NB4 (cell line): Measurements from ENCODE around the gene DCC.

Source experiments
- POLR2A ChIP-seq: IDR thresholded peaks from 2 replicates; pipeline ENCODE4 v1.6.1; 2011; ENCODE audit warnings: mild to moderate bottlenecking; ENCODE audit not compliant: insufficient read length; ENCODE audit errors: extremely low read depth
- TF ChIP-seq, protein P1 (sequence below): IDR thresholded peaks from one replicate; pipeline ENCODE4 v1.5.1; 2012; ENCODE audit warnings: low read depth, low read length

DNA sequence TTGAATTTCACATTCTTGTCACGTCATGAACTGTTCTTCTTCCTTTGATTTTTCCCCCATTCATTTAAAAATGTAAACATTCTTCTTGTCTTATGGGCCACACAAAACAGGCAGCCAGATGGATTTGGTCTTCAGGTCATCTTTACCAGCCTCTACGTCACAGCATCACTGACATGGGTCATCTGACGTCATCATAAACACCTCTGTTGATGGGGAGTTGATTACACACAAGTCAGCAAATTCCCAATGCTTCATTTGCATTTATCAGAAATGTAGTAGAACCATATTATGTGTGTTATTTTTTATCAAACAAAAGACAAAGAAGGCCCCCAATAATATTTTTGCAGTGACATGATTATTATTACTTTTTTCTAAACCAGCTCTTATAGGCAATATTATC is 777.9 kb downstream of the DCC start:
- TF ChIP-seq, protein P1, sequence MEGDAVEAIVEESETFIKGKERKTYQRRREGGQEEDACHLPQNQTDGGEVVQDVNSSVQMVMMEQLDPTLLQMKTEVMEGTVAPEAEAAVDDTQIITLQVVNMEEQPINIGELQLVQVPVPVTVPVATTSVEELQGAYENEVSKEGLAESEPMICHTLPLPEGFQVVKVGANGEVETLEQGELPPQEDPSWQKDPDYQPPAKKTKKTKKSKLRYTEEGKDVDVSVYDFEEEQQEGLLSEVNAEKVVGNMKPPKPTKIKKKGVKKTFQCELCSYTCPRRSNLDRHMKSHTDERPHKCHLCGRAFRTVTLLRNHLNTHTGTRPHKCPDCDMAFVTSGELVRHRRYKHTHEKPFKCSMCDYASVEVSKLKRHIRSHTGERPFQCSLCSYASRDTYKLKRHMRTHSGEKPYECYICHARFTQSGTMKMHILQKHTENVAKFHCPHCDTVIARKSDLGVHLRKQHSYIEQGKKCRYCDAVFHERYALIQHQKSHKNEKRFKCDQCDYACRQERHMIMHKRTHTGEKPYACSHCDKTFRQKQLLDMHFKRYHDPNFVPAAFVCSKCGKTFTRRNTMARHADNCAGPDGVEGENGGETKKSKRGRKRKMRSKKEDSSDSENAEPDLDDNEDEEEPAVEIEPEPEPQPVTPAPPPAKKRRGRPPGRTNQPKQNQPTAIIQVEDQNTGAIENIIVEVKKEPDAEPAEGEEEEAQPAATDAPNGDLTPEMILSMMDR: no peak
- TF ChIP-seq POLR2A: no peak
